A549 treated with Hydrocortisone at 1 μM for 4 hours (cell line): ENCODE results near the gene ASB13. TPM values are rescaled to one million over a fixed set of nuclear protein-coding genes. Genes with fewer than 3 reads are reported as not detected.

ENCODE experiments used
- total RNA-seq: library from RNA; stranded (reverse); fragments of 200-300 nt; extraction: Qiagen RNA extraction; gene quantifications from 5 replicates; pipeline ENCODE4 v1.2.3, GENCODE V29; 2022

Gene ASB13
- 20.5 to 26.8 TPM (median 22.4 TPM) in 5 replicates for total RNA-seq

GRCh38 chr10:5666008-5666840 lies at the start of gene ASB13:
ASB13 (minus strand) TSS chr10:5666595; CDS start chr10:5666551, 44 bp downstream.

GRCh38 chr10:5684318-5684970 lies 18.0 kb upstream of the ASB13 start, which contains the start of gene TASOR2:
TASOR2 (plus strand) TSS chr10:5684838; CDS start chr10:5720643, 35,805 bp downstream.

Other genes starting within 250 kb of the ASB13 start
- not detected in 5 replicates for gene CALML5, start 167.0 kb downstream of the ASB13 start, total RNA-seq
- not detected in 5 replicates for gene CALML3, start 141.6 kb downstream of the ASB13 start, total RNA-seq
- gene TASOR2, start 18.2 kb upstream of the ASB13 start, total RNA-seq, result 23.1 to 41.6 TPM (median 33.4 TPM) in 5 replicates
- 194 to 296 TPM (median 211 TPM) in 5 replicates for gene GDI2, start 146.8 kb upstream of the ASB13 start, total RNA-seq
- gene ANKRD16, start 223.3 kb upstream of the ASB13 start, total RNA-seq, result 8.3 to 11.4 TPM (median 10.6 TPM) in 5 replicates
- gene FBH1, start 223.6 kb upstream of the ASB13 start, total RNA-seq, result 31.4 to 45.8 TPM (median 42.4 TPM) in 5 replicates